ENCODE results near the gene PAM16.

The PAM16 gene

DNA sequence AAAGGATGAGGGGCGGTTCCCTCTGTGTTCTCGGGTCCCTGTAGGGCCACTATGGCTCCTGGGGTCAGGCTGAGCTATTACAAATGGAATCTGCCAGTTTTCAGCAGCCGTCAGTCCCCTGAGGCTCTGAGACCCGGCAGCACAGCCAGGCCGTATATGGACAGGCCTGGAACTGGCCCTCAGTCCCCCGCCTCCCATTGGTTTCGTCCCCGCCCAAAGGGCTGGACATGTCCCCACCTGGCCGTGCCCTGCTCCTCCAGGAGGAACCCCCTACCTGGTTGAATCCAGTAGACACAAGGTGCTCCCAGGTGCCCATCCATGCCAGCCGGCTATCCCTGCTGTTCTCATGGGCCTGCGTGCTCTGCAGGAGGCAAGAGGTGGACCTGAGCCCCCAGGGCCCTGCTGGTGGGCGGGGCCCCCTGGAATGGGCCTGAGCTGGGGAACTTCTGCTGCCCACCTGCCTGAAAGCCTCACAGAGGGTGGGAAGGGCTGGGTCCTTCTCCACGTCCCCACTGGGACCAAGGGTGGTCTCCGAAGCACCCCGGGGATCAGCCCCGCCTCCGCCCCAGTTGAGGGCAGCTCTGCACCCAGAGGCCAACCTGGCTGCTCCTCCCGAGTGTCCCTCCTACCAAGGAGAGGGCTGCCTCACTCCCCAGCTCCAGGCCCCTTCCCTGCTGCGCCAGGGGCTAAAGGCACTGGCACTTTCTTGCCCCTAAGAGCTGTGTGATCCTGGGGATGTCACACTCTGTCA, 37.3 kb upstream of the PAM16 start:
- Histone ChIP-seq H3K27me3 (no peaks in the 10 kb centered on the region), H3K27ac (peak overlapping the region; percentile 90 to 93), H3K4me1 (peaks cover 8 to 97% (median 89%) of the 10 kb centered on the region in 4 donors), H3K36me3 (peaks cover 0 to 16% (median 12%) of the 10 kb centered on the region in 3 donors), H3K9me3 (no peaks in the 10 kb centered on the region), H3K4me3 (peak overlapping the region in 1 of 2 donors; percentile 32)
- intact Hi-C loops (cut with DNase I; ENCODE audit: low total_unique reads) = no loop called here
- TF ChIP-seq, protein P1, sequence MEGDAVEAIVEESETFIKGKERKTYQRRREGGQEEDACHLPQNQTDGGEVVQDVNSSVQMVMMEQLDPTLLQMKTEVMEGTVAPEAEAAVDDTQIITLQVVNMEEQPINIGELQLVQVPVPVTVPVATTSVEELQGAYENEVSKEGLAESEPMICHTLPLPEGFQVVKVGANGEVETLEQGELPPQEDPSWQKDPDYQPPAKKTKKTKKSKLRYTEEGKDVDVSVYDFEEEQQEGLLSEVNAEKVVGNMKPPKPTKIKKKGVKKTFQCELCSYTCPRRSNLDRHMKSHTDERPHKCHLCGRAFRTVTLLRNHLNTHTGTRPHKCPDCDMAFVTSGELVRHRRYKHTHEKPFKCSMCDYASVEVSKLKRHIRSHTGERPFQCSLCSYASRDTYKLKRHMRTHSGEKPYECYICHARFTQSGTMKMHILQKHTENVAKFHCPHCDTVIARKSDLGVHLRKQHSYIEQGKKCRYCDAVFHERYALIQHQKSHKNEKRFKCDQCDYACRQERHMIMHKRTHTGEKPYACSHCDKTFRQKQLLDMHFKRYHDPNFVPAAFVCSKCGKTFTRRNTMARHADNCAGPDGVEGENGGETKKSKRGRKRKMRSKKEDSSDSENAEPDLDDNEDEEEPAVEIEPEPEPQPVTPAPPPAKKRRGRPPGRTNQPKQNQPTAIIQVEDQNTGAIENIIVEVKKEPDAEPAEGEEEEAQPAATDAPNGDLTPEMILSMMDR (IDR thresholded peaks at IDR 0.05) = no peak
- DNase-seq = peak in 1 of 2 donors; percentile 96

DNA sequence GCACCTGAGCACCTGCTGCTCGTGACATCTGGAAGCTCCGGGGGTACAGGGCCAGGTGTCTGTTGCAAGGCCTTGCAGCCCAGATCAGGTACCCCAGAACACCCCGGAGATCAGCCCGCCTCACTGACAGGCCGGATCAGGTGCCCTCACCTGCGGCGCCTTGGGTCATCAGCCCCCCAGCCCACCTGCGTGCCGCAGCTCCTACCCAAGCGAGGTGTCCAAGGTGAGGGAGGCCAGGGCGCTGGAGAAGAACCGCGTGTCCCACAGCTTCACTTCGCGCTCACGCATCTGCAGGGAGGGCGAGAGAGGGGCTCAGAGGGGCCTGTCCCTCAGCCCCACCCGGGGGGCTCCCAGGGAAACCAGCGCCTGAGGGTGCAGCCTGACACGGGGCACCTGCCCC, 36.7 kb upstream of the PAM16 start:
- H3K4me1 ChIP-seq = peaks cover 8 to 97% (median 88%) of the 10 kb centered on the region in 4 donors
- TF ChIP-seq, protein P1 (IDR thresholded peaks at IDR 0.05) = no peak
- H3K36me3 ChIP-seq = peaks cover 4 to 20% (median 19%) of the 10 kb centered on the region in 3 donors
- peak in 1 of 2 donors; percentile 73 for DNase-seq
- no peaks in the 10 kb centered on the region for H3K27me3 ChIP-seq
- peak overlapping the region; percentile 90 to 93 for H3K27ac ChIP-seq
- H3K4me3 ChIP-seq = peak overlapping the region; percentile 4 to 32
- intact Hi-C loops (cut with DNase I; ENCODE audit: low total_unique reads) = no loop called here
- H3K9me3 ChIP-seq = no peaks in the 10 kb centered on the region

- Histone ChIP-seq H3K36me3 (peaks cover 11 to 27% (median 26%) of the 10 kb centered on the region in 3 donors), H3K27ac (peak overlapping the region; percentile 90 to 93), H3K27me3 (no peaks in the 10 kb centered on the region), H3K9me3 (no peaks in the 10 kb centered on the region), H3K4me1 (peaks cover 8 to 97% (median 88%) of the 10 kb centered on the region in 4 donors), H3K4me3 (no peak overlapping the region)
- TF ChIP-seq, protein P1 (IDR thresholded peaks at IDR 0.05) = no peak
- intact Hi-C loops (cut with DNase I; ENCODE audit: low total_unique reads) = no loop called here
- DNase-seq = peak in 1 of 2 donors; percentile 77
Measured at GRCh38 chr16:4386951-4387565, 35.9 kb upstream of the PAM16 start.

DNA sequence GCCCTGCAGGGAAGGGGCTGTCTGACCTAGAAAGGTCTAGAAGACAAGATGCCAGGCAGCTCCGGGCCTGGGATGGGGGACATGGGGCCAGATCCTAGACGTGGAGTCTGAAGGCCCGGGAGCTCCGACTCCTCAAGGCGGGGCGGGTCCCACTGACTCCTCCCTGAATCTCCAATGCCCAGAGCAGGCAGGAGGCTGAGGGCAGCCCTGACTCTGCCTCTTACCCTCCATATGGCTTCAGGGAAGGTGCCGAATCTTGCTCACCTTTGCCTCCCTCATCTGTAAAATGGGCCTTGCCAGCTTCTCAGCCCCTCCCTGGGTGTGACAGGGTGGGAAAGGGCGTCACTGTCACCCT, 35.3 kb upstream of the PAM16 start:
- peak in 1 of 2 donors; percentile 90 for DNase-seq
- peaks cover 8 to 97% (median 88%) of the 10 kb centered on the region in 4 donors for H3K4me1 ChIP-seq
- H3K9me3 ChIP-seq = no peaks in the 10 kb centered on the region
- TF ChIP-seq, protein P1 (IDR thresholded peaks at IDR 0.05) = no peak
- peaks cover 17 to 34% (median 32%) of the 10 kb centered on the region in 3 donors for H3K36me3 ChIP-seq
- peak overlapping the region; percentile 90 to 93 for H3K27ac ChIP-seq
- no peak overlapping the region for H3K4me3 ChIP-seq
- H3K27me3 ChIP-seq = no peaks in the 10 kb centered on the region
- intact Hi-C loops (cut with DNase I; ENCODE audit: low total_unique reads) = no loop called here

DNA sequence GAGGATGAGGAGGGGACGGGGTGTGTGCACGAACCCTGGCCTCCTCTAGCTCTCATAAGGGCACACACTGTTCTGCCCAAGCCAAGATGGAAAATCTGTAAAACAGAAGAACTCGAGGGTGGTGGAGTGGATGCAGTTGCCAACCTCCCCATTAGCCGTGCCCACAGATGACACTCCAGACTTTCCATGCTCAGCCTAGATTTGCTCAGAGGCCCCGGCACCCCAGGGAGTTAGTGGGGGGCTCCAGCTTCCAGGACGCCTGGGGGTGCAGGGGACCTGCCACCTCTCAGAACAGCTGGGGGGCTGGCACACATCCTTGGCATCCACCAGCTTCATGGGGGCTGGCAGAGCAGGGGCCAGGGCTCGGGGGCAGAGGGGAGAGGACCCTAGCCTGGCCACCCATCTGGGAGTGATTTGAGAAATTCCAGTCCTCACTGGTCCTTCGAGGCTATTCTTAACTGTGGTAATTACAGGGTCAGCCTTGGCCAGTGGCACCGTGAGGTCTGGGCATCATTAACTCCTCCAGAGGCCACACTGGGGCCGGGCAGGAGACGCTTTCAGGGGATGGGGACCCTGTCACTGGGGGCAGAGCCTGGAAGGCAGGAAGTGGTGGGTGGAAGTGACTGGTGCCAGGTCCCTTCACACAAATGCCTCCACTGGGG, 34.8 kb upstream of the PAM16 start:
- peak in 1 of 2 donors; percentile 82 for DNase-seq
- Histone ChIP-seq H3K27me3 (no peaks in the 10 kb centered on the region), H3K9me3 (no peaks in the 10 kb centered on the region), H3K4me1 (peaks cover 8 to 99% (median 93%) of the 10 kb centered on the region in 4 donors), H3K4me3 (no peak overlapping the region), H3K36me3 (peaks cover 19 to 39% (median 37%) of the 10 kb centered on the region in 3 donors), H3K27ac (peak overlapping the region; percentile 90 to 93)
- intact Hi-C loops (cut with DNase I; ENCODE audit: low total_unique reads) = no loop called here
- TF ChIP-seq, protein P1 (IDR thresholded peaks at IDR 0.05) = no peak
